Measurements from ENCODE around the gene LPP.

- no peak for TF ChIP-seq POLR2A (IDR thresholded peaks at IDR 0.05; ENCODE audit: low read depth)
- TF ChIP-seq, protein P1, sequence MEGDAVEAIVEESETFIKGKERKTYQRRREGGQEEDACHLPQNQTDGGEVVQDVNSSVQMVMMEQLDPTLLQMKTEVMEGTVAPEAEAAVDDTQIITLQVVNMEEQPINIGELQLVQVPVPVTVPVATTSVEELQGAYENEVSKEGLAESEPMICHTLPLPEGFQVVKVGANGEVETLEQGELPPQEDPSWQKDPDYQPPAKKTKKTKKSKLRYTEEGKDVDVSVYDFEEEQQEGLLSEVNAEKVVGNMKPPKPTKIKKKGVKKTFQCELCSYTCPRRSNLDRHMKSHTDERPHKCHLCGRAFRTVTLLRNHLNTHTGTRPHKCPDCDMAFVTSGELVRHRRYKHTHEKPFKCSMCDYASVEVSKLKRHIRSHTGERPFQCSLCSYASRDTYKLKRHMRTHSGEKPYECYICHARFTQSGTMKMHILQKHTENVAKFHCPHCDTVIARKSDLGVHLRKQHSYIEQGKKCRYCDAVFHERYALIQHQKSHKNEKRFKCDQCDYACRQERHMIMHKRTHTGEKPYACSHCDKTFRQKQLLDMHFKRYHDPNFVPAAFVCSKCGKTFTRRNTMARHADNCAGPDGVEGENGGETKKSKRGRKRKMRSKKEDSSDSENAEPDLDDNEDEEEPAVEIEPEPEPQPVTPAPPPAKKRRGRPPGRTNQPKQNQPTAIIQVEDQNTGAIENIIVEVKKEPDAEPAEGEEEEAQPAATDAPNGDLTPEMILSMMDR (IDR thresholded peaks at IDR 0.05) = no peak
Observed at GRCh38 chr3:188607805-188608315, 453.9 kb downstream of the LPP start.
